Activated CD4-positive, alpha-beta memory T cell treated with anti-CD3 and anti-CD28 coated beads, Interleukin-2, amount 10 ng/mL, durations not matched to agents 7 days and 5 days (primary cell): ENCODE measurements around the gene ESRRB. TPM values are rescaled to one million over a fixed set of nuclear protein-coding genes. Genes with fewer than 3 reads are reported as not detected.

Experiments
- CTCF ChIA-PET: fragments of 350-600 bp; sonication (Branson Sonifier 250); formaldehyde crosslinking; loops from one replicate; lab custom pipeline; 2021; ENCODE audit warnings: antibody characterized with exemption, inconsistent platforms; lab: Charles Lee
- POLR2A ChIA-PET: fragments of 350-600 bp; sonication (Branson Sonifier 250); formaldehyde crosslinking; loops from one replicate; lab custom pipeline; 2021; ENCODE audit warnings: antibody characterized with exemption; lab: Charles Lee
- DNase-seq: peaks from one replicate; pipeline ENCODE4 v3.0.0-alpha.2; 2020
- H3K27ac Mint-ChIP-seq: one replicate; pipeline ENCODE4 v1.8.0; 2021; ENCODE audit warnings: mild to moderate bottlenecking, mixed read lengths
- H3K27me3 Mint-ChIP-seq: one replicate; pipeline ENCODE4 v1.8.0; 2021; ENCODE audit warnings: mixed read lengths
- H3K36me3 Mint-ChIP-seq: one replicate; pipeline ENCODE4 v1.8.0; 2021; ENCODE audit warnings: low read depth, mixed read lengths
- H3K4me1 Mint-ChIP-seq: one replicate; pipeline ENCODE4 v1.8.0; 2021; ENCODE audit warnings: mixed read lengths
- H3K4me3 Mint-ChIP-seq: one replicate; pipeline ENCODE4 v1.8.0; 2021; ENCODE audit warnings: mild to moderate bottlenecking, mixed read lengths
- H3K9me3 Mint-ChIP-seq: one replicate; pipeline ENCODE4 v1.8.0; 2021; ENCODE audit warnings: mixed read lengths
- total RNA-seq, 2 experiments: library from RNA; stranded (reverse); gene quantifications; one replicate each; pipeline ENCODE4 v1.2.3, GENCODE V29; 2021

The ESRRB gene
- total RNA-seq, 2 experiments from 2014 or later = 0.05 to 0.10 TPM

DNA sequence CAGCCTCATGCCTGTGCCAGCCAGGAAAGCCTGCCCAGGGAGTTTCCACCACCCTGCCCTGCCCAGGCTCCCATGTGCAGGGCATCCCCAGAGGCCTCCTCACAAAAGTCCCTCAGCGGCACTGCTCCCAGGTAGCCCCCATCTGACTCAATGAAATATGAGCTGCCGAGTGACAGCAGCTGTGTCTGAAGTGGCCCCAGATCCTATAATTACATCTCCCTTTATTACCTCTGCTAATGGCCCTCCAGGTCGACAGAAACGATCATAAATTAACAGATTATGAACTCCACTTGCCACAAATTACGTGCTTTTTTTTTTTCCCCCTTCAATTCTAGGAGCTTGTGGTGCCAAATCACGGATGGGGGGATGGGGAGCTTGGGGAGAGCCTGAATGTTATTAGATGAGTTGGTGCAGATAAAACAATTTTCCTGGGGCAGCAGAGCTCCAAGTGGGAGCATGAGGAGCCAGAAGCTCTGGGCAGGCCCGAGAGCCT is 110.4 kb downstream of the ESRRB start:
- CTCF ChIA-PET = no interaction called here
- POLR2A ChIA-PET = no interaction called here
- Mint-ChIP-seq H3K4me1 (no peaks in the 10 kb centered on the region), H3K36me3 (no peaks in the 10 kb centered on the region), H3K4me3 (no peak overlapping the region), H3K27ac (no peak overlapping the region), H3K27me3 (peaks cover 3% of the 10 kb centered on the region), H3K9me3 (no peaks in the 10 kb centered on the region)
- no peak for DNase-seq

DNA sequence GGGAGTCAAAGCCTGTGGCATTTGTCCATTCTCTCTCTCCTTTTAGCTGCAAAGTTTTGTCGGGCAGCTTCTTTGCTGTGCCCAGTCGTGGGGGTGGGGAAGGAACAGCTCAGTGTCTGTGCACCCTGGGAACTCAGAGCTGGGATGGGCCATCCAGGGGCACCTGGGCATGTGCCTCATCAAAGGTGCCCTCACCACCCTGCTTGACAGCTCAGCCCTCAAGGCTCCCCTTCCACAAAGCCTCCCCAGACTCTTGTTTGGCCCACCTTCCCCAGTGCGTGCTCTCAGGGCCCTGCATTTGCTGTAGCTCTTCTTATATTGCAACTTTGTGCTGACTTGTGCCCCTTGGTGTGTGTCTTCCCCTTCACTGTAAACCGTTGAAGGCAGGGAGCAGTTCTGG is 112.6 kb downstream of the ESRRB start:
- DNase-seq = no peak
- Mint-ChIP-seq H3K27ac (no peak overlapping the region), H3K27me3 (peaks cover 3% of the 10 kb centered on the region), H3K36me3 (no peaks in the 10 kb centered on the region), H3K4me3 (no peak overlapping the region), H3K9me3 (no peaks in the 10 kb centered on the region), H3K4me1 (no peaks in the 10 kb centered on the region)
- ChIA-PET POLR2A (no interaction called here), CTCF (no interaction called here)

DNA sequence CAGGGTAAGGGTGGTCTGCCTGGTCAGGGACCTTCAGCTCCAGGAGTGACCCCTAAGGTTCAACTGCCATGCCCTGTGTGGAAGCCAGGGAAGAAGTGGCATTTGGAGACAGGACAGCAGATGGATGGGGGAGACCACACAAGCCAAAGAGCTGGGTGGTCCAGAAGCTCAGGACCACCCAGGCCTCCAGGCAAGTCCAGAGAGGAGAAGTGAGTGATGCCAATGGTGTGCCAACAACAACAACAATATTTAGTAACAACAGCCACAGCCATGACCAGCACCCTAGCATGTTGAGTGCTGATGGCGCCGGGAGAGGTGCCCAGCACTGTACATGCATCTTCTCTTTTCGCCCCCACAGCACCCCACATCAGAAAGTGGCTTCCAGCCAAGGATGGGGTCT is 113.7 kb downstream of the ESRRB start:
- Mint-ChIP-seq H3K27ac (no peak overlapping the region), H3K4me1 (no peaks in the 10 kb centered on the region), H3K27me3 (peaks cover 3% of the 10 kb centered on the region), H3K36me3 (no peaks in the 10 kb centered on the region), H3K4me3 (no peak overlapping the region), H3K9me3 (no peaks in the 10 kb centered on the region)
- ChIA-PET CTCF (no interaction called here), POLR2A (no interaction called here)
- DNase-seq = no peak

DNA sequence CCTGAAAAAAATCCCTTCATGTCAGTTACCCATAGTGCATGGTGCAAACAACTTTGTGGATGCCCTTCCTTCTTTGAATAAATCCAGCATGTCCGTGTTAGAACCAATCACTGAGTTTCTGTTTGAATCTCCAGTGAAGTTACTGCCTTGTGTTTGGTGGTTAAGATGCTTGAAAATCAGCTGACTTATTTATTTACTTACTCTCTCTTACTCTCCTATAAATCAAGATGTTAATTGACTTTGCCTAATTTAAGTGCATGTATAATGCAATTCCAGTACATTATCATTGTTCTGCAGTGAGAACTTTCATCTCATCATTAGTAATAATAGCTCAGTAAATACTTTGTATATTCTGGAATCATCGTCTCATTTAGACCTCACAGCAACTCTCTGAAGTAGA is 114.2 kb downstream of the ESRRB start:
- H3K27ac Mint-ChIP-seq = no peak overlapping the region
- no peaks in the 10 kb centered on the region for H3K4me1 Mint-ChIP-seq
- H3K9me3 Mint-ChIP-seq = no peaks in the 10 kb centered on the region
- no peak for DNase-seq
- H3K4me3 Mint-ChIP-seq = no peak overlapping the region
- ChIA-PET CTCF (no interaction called here), POLR2A (no interaction called here)
- no peaks in the 10 kb centered on the region for H3K36me3 Mint-ChIP-seq
- peaks cover 3% of the 10 kb centered on the region for H3K27me3 Mint-ChIP-seq

DNA sequence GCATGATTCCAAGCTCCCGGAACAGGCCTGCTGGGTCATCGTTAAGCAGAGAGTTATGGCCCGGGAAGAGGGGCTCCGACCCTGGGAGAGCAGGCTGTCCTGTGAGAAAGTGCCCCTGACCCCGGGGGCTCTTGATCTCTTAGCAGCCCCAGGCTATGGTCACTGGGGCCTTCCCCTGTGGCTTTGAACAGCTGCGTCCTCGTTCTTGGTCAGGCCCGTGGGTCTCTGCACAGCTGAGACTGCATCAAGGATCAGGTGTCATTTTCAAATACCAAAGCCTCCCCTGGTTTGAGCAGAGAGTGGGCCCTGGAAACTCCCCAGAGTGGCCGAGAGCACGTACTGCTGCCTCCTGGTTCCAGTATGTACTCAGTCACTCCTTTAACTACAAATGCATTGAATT is 114.8 kb downstream of the ESRRB start:
- Mint-ChIP-seq H3K4me1 (no peaks in the 10 kb centered on the region), H3K36me3 (no peaks in the 10 kb centered on the region), H3K27ac (no peak overlapping the region), H3K27me3 (peaks cover 3% of the 10 kb centered on the region), H3K4me3 (no peak overlapping the region), H3K9me3 (no peaks in the 10 kb centered on the region)
- ChIA-PET CTCF (no interaction called here), POLR2A (no interaction called here)
- DNase-seq = no peak

DNA sequence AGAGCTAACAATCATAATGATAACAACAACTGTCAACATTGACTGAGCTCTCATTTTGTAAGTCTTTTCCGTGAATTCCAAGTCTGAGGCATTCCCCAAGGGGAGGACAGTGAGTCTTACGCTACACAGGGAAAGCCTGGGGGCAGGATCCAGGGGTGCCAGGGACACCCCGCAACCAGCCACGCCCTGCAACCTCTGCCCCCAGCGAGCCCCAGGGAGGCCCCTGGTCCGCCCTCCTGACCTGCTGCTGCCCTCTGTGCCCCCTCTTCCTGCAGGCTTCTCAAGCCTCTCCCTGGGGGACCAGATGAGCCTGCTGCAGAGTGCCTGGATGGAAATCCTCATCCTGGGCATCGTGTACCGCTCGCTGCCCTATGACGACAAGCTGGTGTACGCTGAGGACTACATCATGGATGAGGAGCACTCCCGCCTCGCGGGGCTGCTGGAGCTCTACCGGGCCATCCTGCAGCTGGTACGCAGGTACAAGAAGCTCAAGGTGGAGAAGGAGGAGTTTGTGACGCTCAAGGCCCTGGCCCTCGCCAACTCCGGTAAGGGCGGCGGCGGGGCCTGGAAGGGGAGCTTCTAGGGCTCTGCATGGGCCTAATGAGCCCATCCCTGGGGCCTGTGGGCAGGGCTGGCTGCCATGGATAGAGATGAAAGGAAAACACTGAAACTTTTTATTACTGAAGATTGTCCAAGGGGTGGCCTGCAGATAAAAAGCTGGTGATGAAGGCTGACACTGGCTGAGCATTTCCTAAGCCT is 115.4 kb downstream of the ESRRB start:
- no peaks in the 10 kb centered on the region for H3K36me3 Mint-ChIP-seq
- H3K4me1 Mint-ChIP-seq = no peaks in the 10 kb centered on the region
- no peaks in the 10 kb centered on the region for H3K9me3 Mint-ChIP-seq
- no peak overlapping the region for H3K27ac Mint-ChIP-seq
- POLR2A ChIA-PET = no interaction called here
- CTCF ChIA-PET = no interaction called here
- no peak for DNase-seq
- peaks cover 3% of the 10 kb centered on the region for H3K27me3 Mint-ChIP-seq
- H3K4me3 Mint-ChIP-seq = no peak overlapping the region

DNA sequence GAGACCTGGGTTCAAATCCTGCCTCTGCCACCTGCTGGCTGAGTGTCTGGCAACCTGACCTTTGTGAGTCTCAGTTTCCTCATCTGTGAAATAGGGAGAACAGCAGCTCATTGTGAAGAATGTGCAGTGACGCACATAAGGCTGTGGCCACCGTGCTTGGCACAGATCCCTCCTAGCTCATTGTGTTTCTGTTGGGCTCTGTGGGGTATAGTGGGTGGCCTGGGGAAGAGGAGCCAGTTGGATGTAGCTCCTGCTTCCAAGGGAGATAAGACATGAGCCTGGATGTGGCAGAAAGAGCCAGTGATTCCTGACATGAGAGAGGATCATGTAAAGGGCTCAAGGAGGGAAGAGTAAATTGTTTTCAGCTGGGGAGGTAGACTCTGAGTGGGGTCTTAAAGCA is 120.0 kb downstream of the ESRRB start:
- CTCF ChIA-PET = no interaction called here
- H3K4me1 Mint-ChIP-seq = no peaks in the 10 kb centered on the region
- no peak overlapping the region for H3K27ac Mint-ChIP-seq
- H3K36me3 Mint-ChIP-seq = no peaks in the 10 kb centered on the region
- H3K27me3 Mint-ChIP-seq = no peaks in the 10 kb centered on the region
- POLR2A ChIA-PET = no interaction called here
- DNase-seq = no peak
- H3K4me3 Mint-ChIP-seq = no peak overlapping the region
- H3K9me3 Mint-ChIP-seq = no peaks in the 10 kb centered on the region

DNA sequence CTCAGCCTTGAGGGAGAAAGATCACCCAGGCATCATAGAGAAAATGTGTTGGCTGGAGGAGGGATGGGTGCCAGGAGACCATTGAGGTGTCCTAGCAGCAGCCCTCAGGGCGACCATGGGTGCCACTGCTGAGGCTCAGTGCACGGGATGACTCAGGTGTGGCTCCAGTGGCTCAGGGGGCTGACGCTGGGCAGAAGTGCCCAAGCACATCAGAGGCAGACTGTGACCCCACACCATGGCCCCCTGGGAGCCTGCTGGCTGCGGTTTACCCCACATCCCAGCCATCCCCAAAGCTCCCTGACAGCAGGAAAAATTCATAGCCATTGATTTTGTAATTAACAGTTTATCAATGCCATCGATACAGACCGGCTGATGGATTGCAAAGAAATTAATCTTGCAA is 120.7 kb downstream of the ESRRB start:
- H3K27me3 Mint-ChIP-seq = no peaks in the 10 kb centered on the region
- H3K4me3 Mint-ChIP-seq = no peak overlapping the region
- H3K9me3 Mint-ChIP-seq = no peaks in the 10 kb centered on the region
- CTCF ChIA-PET = no interaction called here
- no peaks in the 10 kb centered on the region for H3K4me1 Mint-ChIP-seq
- POLR2A ChIA-PET = no interaction called here
- no peak for DNase-seq
- no peak overlapping the region for H3K27ac Mint-ChIP-seq
- no peaks in the 10 kb centered on the region for H3K36me3 Mint-ChIP-seq

DNA sequence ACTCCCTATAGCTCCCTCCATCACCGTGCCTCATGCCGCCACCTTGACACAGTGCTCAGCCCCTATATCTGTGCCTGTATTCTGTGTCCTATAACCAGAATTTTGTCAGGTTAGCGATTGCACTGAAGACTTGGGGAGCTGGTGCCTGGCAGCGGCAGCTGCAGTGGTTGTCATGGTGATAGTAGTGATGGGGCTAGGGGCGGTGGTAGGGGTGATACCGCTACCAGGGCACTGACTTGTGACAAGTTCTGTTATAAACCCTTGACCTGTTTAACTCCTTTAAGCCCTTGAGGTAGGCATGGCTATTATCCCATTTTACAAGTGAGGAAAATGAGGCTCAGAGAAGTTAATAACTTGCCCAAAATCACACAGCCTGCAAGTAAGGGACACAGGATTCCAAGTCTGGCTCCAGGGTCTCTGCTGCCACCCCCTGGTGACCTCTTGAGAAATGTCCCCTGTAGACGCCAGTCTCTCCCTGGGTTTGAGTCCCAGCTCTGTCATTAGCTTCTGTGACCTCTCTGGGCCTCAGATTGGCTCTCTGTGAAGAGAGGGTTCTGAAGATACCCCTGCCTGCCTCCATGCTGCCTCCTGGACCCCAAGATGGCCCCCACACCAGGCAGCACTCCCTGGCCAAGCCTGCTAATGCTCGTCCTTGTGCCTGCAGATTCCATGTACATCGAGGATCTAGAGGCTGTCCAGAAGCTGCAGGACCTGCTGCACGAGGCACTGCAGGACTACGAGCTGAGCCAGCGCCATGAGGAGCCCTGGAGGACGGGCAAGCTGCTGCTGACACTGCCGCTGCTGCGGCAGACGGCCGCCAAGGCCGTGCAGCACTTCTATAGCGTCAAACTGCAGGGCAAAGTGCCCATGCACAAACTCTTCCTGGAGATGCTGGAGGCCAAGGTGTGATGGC is 121.9 kb downstream of the ESRRB start:
- no peaks in the 10 kb centered on the region for H3K27me3 Mint-ChIP-seq
- POLR2A ChIA-PET = no interaction called here
- no peak overlapping the region for H3K27ac Mint-ChIP-seq
- H3K4me1 Mint-ChIP-seq = no peaks in the 10 kb centered on the region
- no peaks in the 10 kb centered on the region for H3K9me3 Mint-ChIP-seq
- DNase-seq = no peak
- H3K4me3 Mint-ChIP-seq = no peak overlapping the region
- CTCF ChIA-PET = no interaction called here
- no peaks in the 10 kb centered on the region for H3K36me3 Mint-ChIP-seq

DNA sequence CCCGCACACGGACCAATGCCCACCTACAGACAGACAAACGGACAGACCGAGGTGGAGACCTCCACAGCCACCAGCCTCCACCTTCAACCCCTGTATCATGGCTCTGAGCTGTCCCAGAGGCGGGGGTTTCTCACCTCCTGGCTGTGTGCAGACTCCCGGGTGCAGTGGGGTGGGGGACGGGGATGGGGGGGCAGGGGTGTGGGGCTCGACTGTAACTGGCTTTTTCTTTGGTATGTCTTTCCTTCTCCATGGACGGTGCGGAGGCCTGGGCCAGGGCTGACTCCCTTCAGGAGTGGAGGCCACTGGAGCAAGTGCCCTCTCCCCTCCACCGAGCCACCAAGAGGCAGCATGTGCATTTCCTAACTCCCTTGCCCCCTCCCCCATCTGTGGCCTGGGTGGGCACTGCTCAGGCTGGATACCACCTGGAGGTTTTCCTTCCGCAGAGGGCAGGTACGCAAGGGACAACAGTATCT is 122.6 kb downstream of the ESRRB start:
- Mint-ChIP-seq H3K4me3 (no peak overlapping the region), H3K4me1 (no peaks in the 10 kb centered on the region), H3K27ac (no peak overlapping the region), H3K9me3 (no peaks in the 10 kb centered on the region), H3K36me3 (no peaks in the 10 kb centered on the region), H3K27me3 (no peaks in the 10 kb centered on the region)
- CTCF ChIA-PET = no interaction called here
- DNase-seq = no peak
- POLR2A ChIA-PET = no interaction called here

DNA sequence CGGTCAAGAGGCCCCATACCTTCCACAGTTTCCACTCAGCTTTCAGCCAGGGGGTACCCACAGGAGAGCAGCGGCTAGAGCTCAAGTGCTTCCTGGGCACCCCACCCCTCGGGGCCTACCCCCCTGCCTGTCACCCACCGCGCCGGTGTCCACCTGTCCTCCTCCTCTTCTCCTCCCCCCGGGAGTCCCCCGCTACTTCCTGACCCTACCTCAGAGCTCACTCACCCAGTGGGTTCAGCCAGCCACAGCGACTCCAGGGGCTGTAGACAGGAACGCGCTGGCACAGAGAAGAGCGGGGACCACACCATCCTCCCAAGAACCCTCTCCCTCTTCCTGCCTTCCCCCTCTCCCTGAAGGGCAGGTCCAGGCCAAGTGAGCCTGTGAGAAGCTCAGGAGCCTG is 123.0 kb downstream of the ESRRB start:
- no peaks in the 10 kb centered on the region for H3K36me3 Mint-ChIP-seq
- H3K4me1 Mint-ChIP-seq = no peaks in the 10 kb centered on the region
- no peaks in the 10 kb centered on the region for H3K27me3 Mint-ChIP-seq
- ChIA-PET POLR2A (no interaction called here), CTCF (no interaction called here)
- no peaks in the 10 kb centered on the region for H3K9me3 Mint-ChIP-seq
- no peak overlapping the region for H3K4me3 Mint-ChIP-seq
- DNase-seq = no peak
- no peak overlapping the region for H3K27ac Mint-ChIP-seq

DNA sequence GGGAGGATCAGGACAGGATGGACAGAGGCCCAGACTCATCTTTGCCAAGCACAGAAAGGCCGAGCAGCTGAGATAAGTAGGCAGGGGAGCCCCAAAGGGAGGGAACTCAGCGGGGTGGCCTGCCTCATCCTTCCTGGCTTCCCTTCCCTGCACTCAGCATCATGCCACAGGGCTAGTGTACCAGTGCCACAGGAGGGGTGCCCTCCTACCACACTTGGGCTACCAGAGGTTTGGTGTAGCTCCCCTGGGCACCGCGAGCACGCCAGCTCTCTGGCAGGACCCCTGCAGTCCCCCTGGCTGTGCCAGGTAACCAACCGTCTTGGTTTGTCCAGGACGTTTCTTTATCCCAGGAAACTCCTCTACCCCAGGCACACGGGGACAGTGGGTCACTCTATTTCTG is 123.5 kb downstream of the ESRRB start:
- DNase-seq = no peak
- H3K27me3 Mint-ChIP-seq = no peaks in the 10 kb centered on the region
- no peaks in the 10 kb centered on the region for H3K36me3 Mint-ChIP-seq
- no peaks in the 10 kb centered on the region for H3K9me3 Mint-ChIP-seq
- ChIA-PET POLR2A (no interaction called here), CTCF (no interaction called here)
- H3K4me1 Mint-ChIP-seq = no peaks in the 10 kb centered on the region
- H3K27ac Mint-ChIP-seq = no peak overlapping the region
- no peak overlapping the region for H3K4me3 Mint-ChIP-seq

DNA sequence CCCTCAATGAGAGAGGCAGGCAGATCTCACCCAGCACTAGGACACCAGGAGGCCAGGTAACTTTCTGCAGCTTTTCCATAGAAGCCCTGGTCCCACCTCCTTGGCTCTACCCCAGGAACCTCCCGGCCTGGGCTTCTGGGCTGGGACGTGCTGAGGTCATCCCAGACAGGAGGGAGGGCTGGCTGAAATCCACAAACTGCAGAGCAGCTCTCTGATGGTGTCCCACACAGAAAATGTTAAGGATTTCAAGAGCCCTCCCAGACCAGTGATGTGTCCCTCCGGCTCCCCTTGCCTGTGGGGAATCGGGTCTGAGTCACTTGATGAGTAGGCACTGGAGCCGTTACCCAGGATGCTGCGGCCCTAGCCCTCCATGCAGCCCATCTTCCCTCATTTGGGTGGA is 124.1 kb downstream of the ESRRB start:
- CTCF ChIA-PET = no interaction called here
- DNase-seq = no peak
- POLR2A ChIA-PET = no interaction called here
- Mint-ChIP-seq H3K9me3 (no peaks in the 10 kb centered on the region), H3K27me3 (peaks cover 1% of the 10 kb centered on the region), H3K4me1 (no peaks in the 10 kb centered on the region), H3K27ac (no peak overlapping the region), H3K36me3 (no peaks in the 10 kb centered on the region), H3K4me3 (no peak overlapping the region)
